Spleen (tissue), 11 donors: Measurements from ENCODE around the gene ANGEL2. TPM values are rescaled to one million over a fixed set of nuclear protein-coding genes. Genes with fewer than 3 reads are reported as not detected.

ENCODE experiments used
- DNase-seq: peaks from one replicate; pipeline ENCODE4 v3.0.0-alpha.2; 2020
- H3K27ac ChIP-seq, 8 donors: fragments of 200-600 bp; sonication (generic) in 7 of 8; 1 replicate in 4 of 8; 2 replicates in 4 of 8; pipeline versions ENCODE4 v1.5.0 to v1.8.0; 2016 to 2021; ENCODE audit warnings: inconsistent platforms in 4 of 8, mild to moderate bottlenecking in 4 of 8, moderate library complexity in 1 of 8
- H3K27me3 ChIP-seq, 7 donors: fragments of 200-600 bp; sonication (generic) in 6 of 7; replicated peaks in 1 of 7; 1 replicate in 4 of 7; 2 replicates in 3 of 7; pipeline versions ENCODE4 v1.5.0 to v1.8.0; 2016 to 2021; ENCODE audit warnings: inconsistent platforms in 3 of 7, mild to moderate bottlenecking in 1 of 7
- H3K36me3 ChIP-seq, 6 donors: fragments of 200-600 bp; sonication (generic) in 5 of 6; 1 replicate in 4 of 6; 2 replicates in 2 of 6; pipeline versions ENCODE4 v1.5.0 to v1.8.0; 2016 to 2021; ENCODE audit warnings: inconsistent platforms in 2 of 6
- H3K4me1 ChIP-seq, 6 donors: fragments of 200-600 bp; sonication (generic) in 5 of 6; 1 replicate in 3 of 6; 2 replicates in 3 of 6; pipeline versions ENCODE4 v1.5.0 to v1.8.0; 2016 to 2021; ENCODE audit warnings: inconsistent platforms in 3 of 6
- H3K4me3 ChIP-seq, 8 donors: fragments of 200-600 bp; sonication (generic) in 7 of 8; 1 replicate in 4 of 8; 2 replicates in 4 of 8; pipeline versions ENCODE4 v1.5.0 to v1.8.0; 2016 to 2021; ENCODE audit warnings: inconsistent platforms in 4 of 8, mild to moderate bottlenecking in 4 of 8, moderate library complexity in 2 of 8
- H3K9me3 ChIP-seq, 8 donors: fragments of 200-600 bp; sonication (generic) in 7 of 8; 1 replicate in 4 of 8; 2 replicates in 4 of 8; pipeline versions ENCODE4 v1.5.0 to v1.8.0; 2016 to 2021; ENCODE audit warnings: inconsistent platforms in 4 of 8
- CTCF ChIP-seq, 11 experiments: fragments of 200-600 bp in 7 of 11; fragments of 450-650 bp in 4 of 11; sonication (generic) in 4 of 11; IDR thresholded peaks in 8 of 11; conservative IDR thresholded peaks in 3 of 11; 1 replicate in 7 of 11; 2 replicates in 4 of 11; pipeline versions ENCODE4 v1.4.0 to v1.8.0; 2016 to 2021; ENCODE audit warnings: antibody characterized with exemption in 11 of 11, inconsistent platforms in 4 of 11, mild to moderate bottlenecking in 1 of 11
- POLR2A ChIP-seq, 3 donors: fragments of 450-650 bp; IDR thresholded peaks; one replicate each; pipeline ENCODE4 v1.5.1; 2017; ENCODE audit warnings: antibody characterized with exemption in 3 of 3, mild to moderate bottlenecking in 1 of 3
- POLR2AphosphoS5 ChIP-seq, 3 donors: sonication (generic); formaldehyde crosslinking; IDR thresholded peaks; one replicate each; pipeline ENCODE4 v1.5.1; 2017; ENCODE audit warnings: antibody characterized with exemption in 3 of 3
- WGBS, 5 donors: extraction: QIAGEN DNeasy Blood & Tissue Kit in 3 of 5; methylation state at CpG; one replicate each; pipeline versions ENCODE4 v1.1.5 to v1.1.7; 2013 to 2018; 5-methylcytosine and 5-hydroxymethylcytosine counted together
- intact Hi-C: fragments of 100-400 bp; cut with DNase I; formaldehyde crosslinking; loops from one replicate; pipeline ENCODE4 v1.15.0; 2023; ENCODE audit warnings: low total_unique reads
- polyA plus RNA-seq, 3 donors: library from polyadenylated mRNA; stranded (reverse); fragments of 200-250 nt; gene quantifications; one replicate each; pipeline ENCODE4 v1.2.1, GENCODE V29; 2013
- total RNA-seq, 7 donors: library from RNA; depleted of rRNA in 3 of 7; stranded (reverse); fragments of >200 nt in 3 of 7; fragmentation: NEBNext Ultra II Directional in 4 of 7; extraction: Animal tissue kit (Norgen Biotek cat#: 25700) in 4 of 7; gene quantifications; one replicate each; pipeline versions ENCODE4 v1.1.0 to v1.2.1, GENCODE V29; 2016 to 2021
- donor health status: healthy with polysubstance abuse.
- donor health status: DM: no; HTN: no; CAD: no; lungs with moderate emphysema.
- donor health status: DM: no; HTN: no; CAD: no.
- donor health status: Bipolar disorder and iron deficiency.
- donor health status: healthy.
- donor health status: DM: no; HTN: no; CAD: no.
- donor health status: DM: yes; HTN: yes; CAD: no.

Gene ANGEL2
- total and polyA plus RNA-seq, 10 donors = 18.3 to 96.8 (median 50.9) TPM

- DNase-seq = no peak
- Histone ChIP-seq H3K27me3 (no peaks in the 10 kb centered on the region), H3K27ac (no peak overlapping the region), H3K4me1 (no peaks in the 10 kb centered on the region), H3K9me3 (no peaks in the 10 kb centered on the region), H3K4me3 (no peak overlapping the region), H3K36me3 (no peaks in the 10 kb centered on the region)
- WGBS, 5 donors = 84 to 89% (median 87%) methylated on average over 6 of the region's 6 CpGs
- intact Hi-C loops = no loop called here
- TF ChIP-seq CTCF (IDR thresholded peaks at IDR 0.05 in 8 of 11, conservative IDR thresholded peaks at IDR 0.05 in 3 of 11) (no peak), POLR2A (IDR thresholded peaks at IDR 0.05) (no peak), POLR2AphosphoS5 (IDR thresholded peaks at IDR 0.05) (no peak)
Measured at GRCh38 chr1:212982430-212983152, 33.1 kb downstream of the ANGEL2 start.

- 63 to 77% (median 67%) methylated on average over 13 of the region's 13 CpGs for WGBS, 5 donors
- Histone ChIP-seq H3K27ac (no peak overlapping the region), H3K36me3 (no peaks in the 10 kb centered on the region), H3K27me3 (no peaks in the 10 kb centered on the region), H3K4me1 (no peaks in the 10 kb centered on the region), H3K4me3 (no peak overlapping the region), H3K9me3 (no peaks in the 10 kb centered on the region)
- TF ChIP-seq CTCF (IDR thresholded peaks at IDR 0.05 in 8 of 11, conservative IDR thresholded peaks at IDR 0.05 in 3 of 11) (no peak), POLR2A (IDR thresholded peaks at IDR 0.05) (no peak), POLR2AphosphoS5 (IDR thresholded peaks at IDR 0.05) (no peak)
- intact Hi-C loops = no loop called here
- no peak for DNase-seq
Measured at GRCh38 chr1:212981571-212982328, 33.9 kb downstream of the ANGEL2 start.

GRCh38 chr1:212981025-212981495, 34.6 kb downstream of the ANGEL2 start:
- 75 to 85% (median 83%) methylated on average over 11 of the region's 11 CpGs for WGBS, 5 donors
- H3K27ac ChIP-seq = no peak overlapping the region
- TF ChIP-seq CTCF (IDR thresholded peaks at IDR 0.05 in 8 of 11, conservative IDR thresholded peaks at IDR 0.05 in 3 of 11) = no peak
- TF ChIP-seq POLR2A (IDR thresholded peaks at IDR 0.05) = no peak
- TF ChIP-seq POLR2AphosphoS5 (IDR thresholded peaks at IDR 0.05) = no peak

More at GRCh38 chr1:212981025-212981495, 34.6 kb downstream of the ANGEL2 start:
- Histone ChIP-seq H3K36me3 (no peaks in the 10 kb centered on the region), H3K4me3 (no peak overlapping the region), H3K27me3 (no peaks in the 10 kb centered on the region), H3K4me1 (no peaks in the 10 kb centered on the region), H3K9me3 (no peaks in the 10 kb centered on the region)
- DNase-seq = no peak
- intact Hi-C loops = no loop called here
